ENCODE results near the gene ACOX1. TPM values are rescaled to one million over a fixed set of nuclear protein-coding genes. Genes with fewer than 3 reads are reported as not detected.

Gene ACOX1
- total RNA-seq, 1 experiment from 2014 or later = 40.9 TPM

GRCh38 chr17:76000016-76000754 lies 21.2 kb upstream of the ACOX1 start (continued):
- no peak for TF ChIP-seq STAT6 (CRISPR knock-in tag; conservative IDR thresholded peaks at IDR 0.05; ENCODE audit: low read depth)
- no peak for TF ChIP-seq E2F4 (CRISPR knock-in tag; IDR thresholded peaks at IDR 0.05; ENCODE audit: borderline replicate concordance, low read depth)
- peak; percentile 81 for TF ChIP-seq CTCF (IDR thresholded peaks at IDR 0.05)
- no peak for TF ChIP-seq RORB (CRISPR knock-in tag; IDR thresholded peaks at IDR 0.05)
- TF ChIP-seq ATF1 (CRISPR knock-in tag; IDR thresholded peaks at IDR 0.05) = no peak
- no peak for TF ChIP-seq SMAD4 (CRISPR knock-in tag; IDR thresholded peaks at IDR 0.05)
- no peak for TF ChIP-seq FOXJ3 (CRISPR knock-in tag; IDR thresholded peaks at IDR 0.05; ENCODE audit: borderline replicate concordance)
- TF ChIP-seq ZNF121 (CRISPR knock-in tag; IDR thresholded peaks at IDR 0.05) = no peak
- no peak for TF ChIP-seq JAZF1 (CRISPR knock-in tag; IDR thresholded peaks at IDR 0.05)
- peak; percentile 66; the same call in 1 of the 2 replicates for TF ChIP-seq ETV6 (CRISPR knock-in tag; IDR thresholded peaks at IDR 0.05)
- no peak for TF ChIP-seq SOX15 (CRISPR knock-in tag; IDR thresholded peaks at IDR 0.05)
- TF ChIP-seq ZNF138 (CRISPR knock-in tag; conservative IDR thresholded peaks at IDR 0.05) = no peak
- TF ChIP-seq ESRRA (CRISPR knock-in tag; IDR thresholded peaks at IDR 0.05; ENCODE audit: borderline replicate concordance) = no peak
- TF ChIP-seq MAX (CRISPR knock-in tag; IDR thresholded peaks at IDR 0.05) = peak; percentile 61; the same call in 1 of the 2 replicates
- TF ChIP-seq FOXP1 (CRISPR knock-in tag; IDR thresholded peaks at IDR 0.05; ENCODE audit: borderline replicate concordance) = no peak
- TF ChIP-seq HMGXB4 (CRISPR knock-in tag; IDR thresholded peaks at IDR 0.05) = 0 out of 2 replicates have a peak, but pooled peaks have one; percentile 12
- TF ChIP-seq KAT7 (CRISPR knock-in tag; IDR thresholded peaks at IDR 0.05; ENCODE audit: borderline replicate concordance) = no peak

- H3K4me3 Mint-ChIP-seq = no peak overlapping the region
- TF ChIP-seq HMGA2 (CRISPR knock-in tag; IDR thresholded peaks at IDR 0.05) = no peak
- no peak for TF ChIP-seq MXD4 (CRISPR knock-in tag; IDR thresholded peaks at IDR 0.05; ENCODE audit: borderline replicate concordance)
- no peak for TF ChIP-seq CREM (CRISPR knock-in tag; IDR thresholded peaks at IDR 0.05)
- TF ChIP-seq ATF1 (CRISPR knock-in tag; IDR thresholded peaks at IDR 0.05) = no peak
- no peak for TF ChIP-seq SOX15 (CRISPR knock-in tag; IDR thresholded peaks at IDR 0.05)
- TF ChIP-seq ZNF423 (CRISPR knock-in tag; IDR thresholded peaks at IDR 0.05) = no peak
- no peak for TF ChIP-seq SMAD3 (CRISPR knock-in tag; IDR thresholded peaks at IDR 0.05; ENCODE audit: borderline replicate concordance)
- TF ChIP-seq E2F1 (CRISPR knock-in tag; IDR thresholded peaks at IDR 0.05) = no peak
- ATAC-seq = no peak
- CTCF ChIA-PET = interaction anchor here (0.7 to 6.0 kb wide), 7 partner anchors 13 to 281 kb away, joined by 3 to 112 read pairs (median 4); partner anchors contain the start of genes MRPL38 and SRP68
- peaks cover 1% of the 10 kb centered on the region for H3K36me3 Mint-ChIP-seq
- no peak overlapping the region; the same call in 1 of the 2 replicates for H3K27ac Mint-ChIP-seq
- POLR2A ChIA-PET = no interaction called here
- peaks cover 14% of the 10 kb centered on the region for H3K4me1 Mint-ChIP-seq
- no peaks in the 10 kb centered on the region for H3K9me3 Mint-ChIP-seq
- no peaks in the 10 kb centered on the region for H3K27me3 Mint-ChIP-seq (ENCODE audit: low read depth)
- DNase-seq (ENCODE audit: low spot score) = no peak
Measured at GRCh38 chr17:75998327-75998795, 19.4 kb upstream of the ACOX1 start.

Data from WTC11 (cell line).